Measurements from ENCODE around the gene LCNL1.

- TF ChIP-seq POLR2A (IDR thresholded peaks at IDR 0.05; ENCODE audit: low read length): no peak
- TF ChIP-seq GATA1 (IDR thresholded peaks at IDR 0.05; ENCODE audit: low read depth, low read length): no peak
Observed at GRCh38 chr9:136947028-136947891, 35.5 kb upstream of the LCNL1 start.
